GM18858 (cell line): ENCODE measurements around the gene GRAMD2A.

ENCODE experiments used
- ATAC-seq: cut with Tn5 transposase; IDR thresholded peaks from one replicate; pipeline ENCODE4 v1.9.1; 2021; ENCODE audit not compliant: unreplicated experiment

GRAMD2A gene

DNA sequence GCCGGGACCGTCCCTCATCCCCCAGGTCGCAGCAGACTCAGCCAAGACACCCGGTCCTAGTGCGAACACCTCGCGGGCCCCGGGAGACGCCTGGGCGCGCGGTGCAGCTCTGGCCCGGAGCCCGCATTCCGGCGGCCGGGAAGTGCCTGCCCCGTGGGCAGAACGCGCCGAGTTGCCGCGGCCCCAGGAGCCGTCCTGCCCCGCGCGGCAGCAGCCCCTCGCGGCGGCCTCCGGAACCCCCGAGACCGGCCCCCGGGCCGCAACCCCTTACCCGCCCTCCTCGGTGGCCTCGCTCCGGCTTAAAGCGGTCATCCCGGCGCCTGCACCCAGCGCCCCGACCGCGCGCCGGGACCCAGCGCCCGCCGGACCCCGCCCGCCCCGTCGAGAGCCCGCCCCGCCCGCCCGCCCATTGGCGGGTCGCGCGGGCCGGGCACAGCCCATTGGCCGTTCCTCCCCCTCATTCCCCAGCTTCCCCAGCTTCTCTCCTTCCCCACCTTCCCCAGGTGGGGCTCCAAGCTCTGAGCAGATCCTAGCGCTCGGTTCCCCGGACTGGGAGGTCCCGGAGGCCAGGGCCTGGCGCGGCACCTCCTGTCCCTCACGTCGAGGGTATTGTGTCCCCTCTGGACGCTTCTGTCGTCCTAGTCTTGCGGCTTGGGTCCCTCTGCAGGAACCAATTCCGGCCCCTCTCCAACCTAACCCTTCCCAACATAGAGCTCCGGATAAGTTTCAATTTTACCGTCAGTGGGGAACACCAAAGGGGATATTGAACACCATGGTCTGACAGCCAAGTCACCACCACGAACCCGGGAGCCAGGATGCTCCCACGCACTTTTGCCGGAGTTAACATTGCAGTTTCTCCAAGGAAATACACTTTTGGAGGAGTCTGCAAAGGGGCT, at the start of gene GRAMD2A:
TSS of gene GRAMD2A (minus strand) at position 328 of the 896 bp plus-strand sequence.
- ATAC-seq = no peak

GRCh38 chr15:72242775-72243370, 45.3 kb upstream of the GRAMD2A start:
- ATAC-seq = no peak

GRCh38 chr15:72239652-72240051, 42.1 kb upstream of the GRAMD2A start:
- no peak for ATAC-seq

GRCh38 chr15:72238586-72238985, 41.0 kb upstream of the GRAMD2A start:
- no peak for ATAC-seq

DNA sequence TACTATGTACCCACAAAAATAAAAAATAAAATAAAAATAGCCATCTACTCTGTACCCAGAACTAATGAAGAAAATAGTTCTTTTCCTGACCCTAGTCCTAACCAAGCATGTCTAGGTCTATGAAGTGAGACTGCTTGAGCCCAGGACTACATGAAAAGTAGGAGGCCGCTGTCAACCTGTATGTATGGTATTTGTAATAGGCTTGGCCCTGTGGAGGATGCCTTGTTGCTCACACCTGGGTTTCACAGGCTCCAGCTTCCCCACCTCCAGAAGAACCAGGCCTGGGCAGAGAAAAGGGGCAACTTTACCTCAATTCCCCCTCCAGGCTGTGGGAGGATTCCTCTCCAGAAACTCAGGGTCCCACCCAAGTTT, 40.3 kb upstream of the GRAMD2A start:
- no peak for ATAC-seq

DNA sequence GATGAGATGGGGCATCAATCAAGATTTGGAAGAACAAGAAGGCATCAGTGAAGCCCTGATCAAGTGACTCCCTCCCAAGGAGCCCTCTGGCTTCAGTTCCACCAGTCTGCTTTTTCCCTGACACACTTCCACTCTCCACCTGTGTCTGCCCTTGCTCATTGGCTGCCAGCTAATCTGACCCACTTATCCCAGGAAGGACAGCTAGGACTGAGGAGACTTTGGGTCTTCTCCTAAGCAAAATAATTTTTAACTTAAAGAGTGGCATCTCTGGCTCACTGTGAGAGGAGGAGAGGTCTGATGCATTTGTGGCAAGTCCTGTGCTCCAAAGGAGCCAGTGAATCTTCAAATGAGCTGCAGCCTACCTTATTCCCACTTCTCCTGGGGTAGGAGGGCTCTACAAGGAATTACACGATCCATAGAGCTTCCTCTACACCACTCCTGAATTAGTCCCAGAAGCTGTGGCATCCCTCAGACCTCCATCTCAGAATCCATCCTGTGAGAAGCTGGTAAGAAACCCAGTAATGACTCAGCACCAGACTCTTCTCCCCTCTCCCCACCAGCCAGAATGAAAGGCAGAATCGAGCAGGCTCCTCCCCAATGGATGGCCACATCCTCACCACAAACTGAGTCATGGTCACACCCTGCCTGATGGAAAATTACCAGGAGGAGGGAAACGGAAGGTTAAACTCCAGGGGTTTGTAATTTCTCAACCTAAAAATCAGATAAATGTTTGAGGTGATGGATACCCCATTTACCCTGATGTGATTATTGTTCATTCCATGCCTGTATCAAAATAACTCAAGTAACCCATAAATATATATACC, 39.7 kb upstream of the GRAMD2A start:
- no peak for ATAC-seq

DNA sequence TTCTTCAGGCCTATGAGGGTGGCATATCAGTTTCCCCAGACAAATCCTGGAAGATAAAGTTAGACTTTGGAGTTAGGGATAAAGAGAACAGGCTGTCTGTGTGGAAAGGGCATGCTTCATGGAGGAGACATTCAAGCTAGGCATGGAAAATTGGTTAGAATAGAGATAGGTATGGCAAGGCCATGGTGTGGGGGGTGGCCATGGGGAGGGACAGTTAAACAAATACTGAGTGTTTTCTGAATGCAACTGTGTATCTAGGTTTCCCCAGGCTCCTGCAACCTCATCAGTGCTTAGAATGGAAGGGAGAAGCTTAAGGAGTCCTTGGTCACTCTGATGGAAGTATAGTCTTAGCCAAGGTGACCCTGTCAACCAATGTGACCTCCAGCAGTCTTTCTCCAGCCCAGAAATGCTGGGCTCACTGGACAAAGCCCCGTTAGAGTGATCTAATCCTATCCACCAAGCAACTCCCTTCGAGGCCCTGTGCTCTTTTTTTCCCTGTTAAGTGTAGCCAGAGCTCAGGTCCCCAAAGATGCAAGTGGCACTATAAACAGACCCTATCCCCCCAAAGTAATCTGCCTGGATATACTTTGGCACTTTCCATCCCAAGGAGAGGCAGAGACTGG, 38.9 kb upstream of the GRAMD2A start:
- ATAC-seq = no peak

GRCh38 chr15:72235298-72235697, 37.7 kb upstream of the GRAMD2A start:
- no peak for ATAC-seq

DNA sequence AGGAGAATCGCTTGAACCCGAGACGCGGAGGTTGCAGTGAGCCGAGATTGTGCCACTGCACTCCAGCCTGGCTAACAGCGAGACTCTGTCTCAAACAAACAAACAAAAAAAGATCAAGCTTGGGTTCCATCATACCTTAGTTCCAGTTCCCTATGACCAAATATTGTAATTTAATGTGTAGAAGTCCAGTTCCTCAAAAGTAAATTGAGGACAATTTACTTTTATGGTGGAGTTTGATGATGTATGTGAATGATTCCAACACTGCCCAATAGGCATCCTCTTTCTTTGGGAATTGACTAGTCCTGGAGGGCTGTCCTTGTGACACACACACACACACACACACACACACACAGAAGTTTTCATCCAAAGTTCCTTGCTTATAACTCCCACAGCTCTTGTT, 36.2 kb upstream of the GRAMD2A start:
- ATAC-seq = no peak

- no peak for ATAC-seq
These were observed 34.4 kb upstream of the GRAMD2A start for GRCh38 chr15:72231833-72232478.

- no peak for ATAC-seq
These were observed 33.7 kb upstream of the GRAMD2A start, which contains the start of gene PKM for GRCh38 chr15:72231066-72231832. PKM (minus strand) TSS chr15:72231190; CDS start chr15:72219097, 12,093 bp downstream.

DNA sequence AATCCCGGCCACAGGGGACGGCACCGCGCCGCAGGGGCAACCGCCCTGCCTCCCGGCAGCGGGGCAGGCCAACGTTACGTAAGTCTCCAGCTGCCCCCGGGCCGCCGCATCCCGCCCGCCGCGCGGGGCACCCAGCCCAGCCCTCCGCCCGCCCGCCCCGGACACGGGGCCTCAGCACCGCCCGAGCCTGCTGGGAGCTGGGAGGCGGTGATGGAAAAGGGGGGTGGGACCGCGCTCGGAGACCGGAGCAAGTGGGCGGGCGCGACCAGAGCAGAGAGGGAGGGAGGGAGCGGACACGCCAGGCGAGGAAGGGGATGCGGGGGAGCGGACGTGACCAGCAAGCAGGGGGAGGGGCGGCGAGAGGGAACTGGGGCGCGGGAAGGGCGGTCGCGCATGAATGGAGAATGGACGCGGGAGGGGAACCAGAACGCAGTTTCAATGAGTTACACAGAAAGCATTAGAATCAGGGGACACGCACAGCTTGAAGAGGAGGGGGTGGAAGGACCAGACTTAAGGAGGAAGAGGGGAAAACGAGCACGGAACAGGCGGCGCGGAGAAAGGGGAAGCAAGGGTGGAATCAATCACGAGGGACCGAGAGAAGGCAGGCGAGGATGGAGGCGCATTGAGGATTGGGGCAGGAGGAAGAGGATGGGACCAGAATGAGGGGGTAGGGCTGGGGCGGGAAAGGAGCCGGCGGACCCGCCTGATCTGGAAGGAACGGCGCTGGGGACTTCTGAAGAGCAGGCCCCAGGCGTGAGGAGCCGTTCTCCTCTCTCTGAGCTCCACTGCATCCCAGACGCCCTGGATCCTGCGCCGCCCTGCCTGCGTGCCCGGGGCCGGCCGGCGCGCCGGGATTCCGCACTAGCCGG, 32.8 kb upstream of the GRAMD2A start:
- ATAC-seq = no peak

- ATAC-seq = no peak
These were observed 32.3 kb upstream of the GRAMD2A start for GRCh38 chr15:72229947-72230196.

- ATAC-seq = no peak
These were observed 31.7 kb upstream of the GRAMD2A start for GRCh38 chr15:72229076-72229946.

DNA sequence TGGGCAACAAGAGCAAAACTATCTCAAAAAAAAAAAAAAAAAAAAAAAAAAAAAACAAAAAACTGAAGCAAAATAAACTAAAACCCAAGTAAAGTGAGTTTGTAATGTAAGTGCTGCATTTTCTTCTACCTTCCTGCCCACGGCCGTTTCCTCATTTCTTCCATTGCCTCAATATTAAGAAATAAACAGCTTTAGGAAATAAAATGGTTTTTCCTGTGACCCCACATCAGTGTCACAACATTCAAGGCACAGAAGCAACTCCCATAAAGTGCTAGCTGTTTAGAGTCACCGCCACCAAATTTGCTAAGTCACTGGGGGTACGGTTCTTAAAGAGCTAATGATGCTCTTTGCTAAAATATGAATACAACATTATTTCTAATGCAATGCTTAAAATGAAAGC, 30.1 kb upstream of the GRAMD2A start:
- ATAC-seq = no peak

- no peak for ATAC-seq
These were observed 29.6 kb upstream of the GRAMD2A start for GRCh38 chr15:72227192-72227586.

- ATAC-seq = no peak
These were observed 25.7 kb upstream of the GRAMD2A start for GRCh38 chr15:72223278-72223677.

GRCh38 chr15:72222393-72222792, 24.8 kb upstream of the GRAMD2A start:
- ATAC-seq = no peak
